GOT3 (cell line): ENCODE measurements around the gene UCN2.
"Not testable (repeated sequence)": the region's sequence is repeated elsewhere in the genome, so short reads cannot be mapped to it uniquely, and the experiment has no call there.

ENCODE experiments used
- DNase-seq: peaks from one replicate; lab custom pipeline; 2025; ENCODE audit warnings: mixed read lengths; lab: John Stamatoyannopoulos, UW

Gene UCN2

GRCh38 chr3:48536116-48536515 lies 27.5 kb downstream of the UCN2 start:
- no peak for DNase-seq

DNA sequence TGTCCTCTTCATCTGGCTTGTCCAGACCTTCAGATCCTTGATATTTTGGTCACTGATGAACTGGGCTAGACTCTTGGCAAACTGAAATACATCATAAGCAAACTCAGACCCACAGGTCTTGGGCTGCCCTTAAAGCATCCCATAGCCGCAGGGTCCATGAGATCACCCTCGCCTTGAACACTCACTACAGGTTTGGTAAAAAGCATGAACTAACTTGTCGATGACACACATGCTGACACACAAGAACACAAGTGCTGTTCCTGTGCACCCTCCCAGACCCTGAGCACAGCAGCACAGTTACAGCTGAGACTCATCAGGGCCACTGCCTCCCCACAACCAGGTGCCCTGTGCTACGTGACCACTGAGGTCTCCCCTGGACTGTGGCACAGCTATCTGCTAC lies 28.0 kb downstream of the UCN2 start:
- DNase-seq = no peak

DNA sequence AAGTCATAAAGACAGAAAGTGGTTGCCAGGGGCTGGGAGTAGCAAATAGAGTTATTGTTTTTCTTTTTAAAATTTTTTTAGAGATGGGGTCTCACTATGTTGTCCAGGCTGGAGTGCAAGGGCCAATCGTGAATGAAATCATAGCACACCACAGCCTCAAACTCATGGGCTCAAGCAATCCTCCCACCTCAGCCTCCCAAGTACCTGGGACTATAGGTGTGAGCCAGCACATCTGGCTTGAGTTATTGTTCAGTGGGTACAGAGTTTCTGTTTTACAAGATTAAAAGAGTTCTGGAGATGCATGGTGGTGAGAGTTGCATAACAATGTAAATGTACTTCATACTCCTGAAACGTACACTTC lies 30.6 kb downstream of the UCN2 start:
- no peak for DNase-seq

DNA sequence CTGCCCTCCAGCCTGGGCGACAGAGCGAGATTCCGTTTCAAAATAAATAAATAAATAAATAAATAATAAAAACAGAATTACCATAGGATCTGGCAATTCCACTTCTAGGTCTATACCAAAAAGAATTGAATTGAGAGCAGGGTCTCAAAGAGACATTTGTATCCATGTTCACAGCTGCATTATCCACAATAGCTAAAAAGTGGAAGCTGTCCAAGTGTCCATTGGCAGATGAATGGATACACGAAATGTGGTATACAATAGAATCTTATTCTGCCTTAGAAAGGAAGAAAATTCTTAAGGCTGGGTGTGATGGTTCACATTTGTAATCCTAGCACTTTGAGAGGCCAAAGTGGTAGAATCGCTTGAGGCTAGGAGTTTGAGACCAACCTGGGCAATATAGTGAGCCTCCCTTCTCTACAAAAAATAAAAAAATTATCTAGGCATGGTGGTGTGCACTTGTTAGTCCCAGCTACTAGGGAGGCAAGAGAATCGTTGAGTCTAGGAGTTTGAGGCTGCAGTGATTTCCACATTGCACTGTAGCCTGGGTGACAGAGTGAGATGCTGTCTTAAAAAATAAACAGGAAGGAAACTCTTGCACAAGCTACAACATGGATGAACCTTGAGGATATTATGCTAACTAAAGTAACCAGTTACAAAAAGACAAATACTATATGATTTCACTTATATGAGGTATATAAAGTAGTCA lies 31.2 kb downstream of the UCN2 start:
- DNase-seq = no peak

DNA sequence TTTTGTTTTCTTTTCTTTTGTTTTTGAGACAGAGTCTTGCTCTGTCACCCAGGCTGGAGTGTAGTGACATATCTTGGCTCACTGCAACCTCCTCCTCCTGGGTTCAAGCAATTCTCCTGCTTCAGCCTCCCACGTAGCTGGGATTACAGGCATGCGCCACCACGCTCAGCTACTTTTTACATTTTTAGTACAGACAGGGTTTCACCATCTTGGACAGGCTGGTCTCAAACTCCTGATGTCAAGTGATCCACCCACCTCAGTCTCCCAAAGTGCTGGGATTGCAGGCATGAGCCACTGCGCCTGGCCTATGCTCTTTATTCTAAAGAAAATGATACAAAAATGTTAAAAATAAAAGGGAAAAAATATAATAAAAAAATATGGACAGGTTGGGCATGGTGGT lies 32.9 kb downstream of the UCN2 start:
- DNase-seq = not testable (repeated sequence)

GRCh38 chr3:48528754-48529153 lies 34.8 kb downstream of the UCN2 start:
- no peak for DNase-seq

DNA sequence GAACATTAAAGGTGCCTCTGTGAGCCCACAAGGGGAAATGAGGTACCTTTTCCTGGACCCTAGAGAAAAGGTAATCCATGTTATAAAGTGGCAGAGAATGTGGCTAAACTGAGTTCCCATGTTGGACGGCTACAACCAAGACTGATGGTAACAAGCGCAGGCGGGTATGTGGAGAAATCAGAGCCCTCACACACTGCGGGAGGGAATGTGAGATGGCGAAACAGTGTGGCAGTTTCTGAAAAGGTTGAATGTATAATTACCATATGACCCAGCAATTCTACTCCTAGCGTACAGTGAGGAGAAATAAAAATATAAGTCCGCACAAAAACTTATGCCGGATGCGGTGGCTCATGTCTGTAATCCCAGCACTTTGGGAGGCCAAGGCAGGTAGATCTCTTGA lies 35.5 kb downstream of the UCN2 start:
- no peak for DNase-seq

GRCh38 chr3:48524970-48525369 lies 38.6 kb downstream of the UCN2 start:
- no peak for DNase-seq

DNA sequence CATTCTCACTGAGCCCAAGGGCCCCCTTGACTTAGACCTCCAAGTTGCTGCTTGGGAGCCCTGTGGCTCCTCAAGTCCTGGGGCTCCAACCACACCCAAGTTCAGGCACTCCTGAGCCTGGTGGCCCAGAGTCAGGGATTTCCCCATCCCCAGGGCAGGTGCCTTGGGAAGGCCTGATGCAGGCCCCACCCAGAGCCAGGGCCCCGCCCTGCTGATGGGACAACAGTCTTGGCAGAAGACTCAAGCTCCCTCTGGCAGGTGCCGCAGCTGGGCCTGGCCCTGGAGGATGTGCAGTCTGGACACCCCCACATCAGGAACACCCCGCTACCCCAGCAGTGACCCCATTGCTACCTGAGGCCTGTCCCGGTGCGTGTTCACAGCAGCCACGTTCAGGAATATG lies 41.9 kb downstream of the UCN2 start:
- DNase-seq = no peak

- no peak for DNase-seq
Observed at GRCh38 chr3:48519277-48519643, 44.3 kb downstream of the UCN2 start.

DNA sequence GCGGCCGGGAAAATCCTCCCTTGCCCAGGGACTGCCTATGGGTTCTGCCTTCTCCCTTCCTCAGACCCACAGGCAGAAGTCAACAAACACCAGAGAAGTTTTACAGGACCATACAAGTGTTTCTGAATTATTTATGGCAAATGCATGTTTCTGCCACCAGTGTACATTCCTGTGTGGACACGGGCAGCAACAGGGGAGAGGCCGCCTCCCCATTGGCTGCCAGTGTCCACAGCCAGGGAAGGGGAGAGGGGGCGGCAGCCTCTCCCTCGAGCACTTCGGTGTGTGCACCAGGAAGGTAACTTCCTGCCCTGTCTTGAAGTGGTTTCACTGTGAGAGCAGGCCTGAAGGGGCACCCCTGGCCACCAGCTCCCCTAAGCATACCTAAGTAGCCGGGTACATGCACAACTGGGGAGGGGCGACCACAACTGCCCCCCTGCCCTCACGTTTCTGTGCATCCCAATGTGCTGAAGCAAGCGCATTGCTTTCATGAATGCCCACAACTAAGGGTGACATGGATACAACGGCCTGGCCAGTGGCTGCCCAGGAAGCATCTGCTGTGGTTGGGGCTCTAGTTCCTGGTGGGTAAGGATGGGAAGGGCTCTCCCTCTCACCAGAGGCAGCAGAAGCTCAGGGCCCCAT lies 44.8 kb downstream of the UCN2 start:
- no peak for DNase-seq

DNA sequence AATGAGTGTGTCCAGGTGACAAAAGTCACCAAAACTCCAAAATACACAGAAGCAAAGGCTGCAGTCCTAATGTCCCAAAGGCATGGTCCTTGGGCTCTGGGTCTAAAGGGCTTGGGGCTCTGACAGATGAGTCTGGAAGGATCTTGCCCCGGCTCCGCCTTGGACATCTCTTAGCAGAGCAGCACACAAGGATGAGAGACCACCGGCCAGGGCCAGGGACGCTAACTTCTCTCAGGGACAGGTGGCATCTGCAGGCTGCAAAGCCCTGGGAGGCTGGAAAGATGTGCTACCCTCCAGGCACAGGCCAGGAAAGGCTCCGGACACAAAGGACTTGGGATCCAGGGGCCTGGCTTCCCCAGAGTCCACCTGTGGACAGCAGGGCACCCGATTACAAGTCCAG lies 45.5 kb downstream of the UCN2 start:
- DNase-seq = no peak

DNA sequence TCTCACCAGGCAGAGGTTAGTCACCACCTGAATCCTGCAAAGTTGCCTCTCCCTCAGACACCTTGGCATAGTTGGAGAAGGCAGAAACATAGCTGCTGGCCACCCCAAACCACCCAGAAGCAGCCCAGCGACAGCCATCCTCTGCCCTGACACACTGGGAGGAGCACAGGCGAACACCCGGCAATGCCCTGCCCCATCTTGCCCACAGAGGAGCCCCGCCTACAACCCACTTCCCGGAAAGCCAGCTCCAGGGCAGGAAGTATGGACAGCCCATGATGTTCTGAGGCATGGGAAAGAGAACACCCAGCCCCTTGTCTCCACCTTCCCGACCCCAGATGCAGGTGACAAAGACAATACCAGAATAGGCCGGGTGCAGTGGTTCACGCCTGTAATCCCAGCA lies 47.0 kb downstream of the UCN2 start:
- DNase-seq = no peak

GRCh38 chr3:48514431-48515227 lies 49.0 kb downstream of the UCN2 start:
- no peak for DNase-seq
